Measurements from ENCODE around the gene NUP210L.

NUP210L gene

GRCh38 chr1:154154534-154155191, at the start of gene NUP210L:
Gene NUP210L (minus strand): TSS chr1:154155073.
- DNase-seq = no peak
- in situ Hi-C loops (cut with MboI; ENCODE audit: low pct_unique_long_range_greater_than_20kb, low sequenced_read_pairs) = no loop called here

GRCh38 chr1:154199563-154199879, 44.6 kb upstream of the NUP210L start:
- in situ Hi-C loops (cut with MboI; ENCODE audit: low pct_unique_long_range_greater_than_20kb, low sequenced_read_pairs) = no loop called here
- DNase-seq = no peak

- peak; percentile 77 for DNase-seq
- in situ Hi-C loops (cut with MboI; ENCODE audit: low pct_unique_long_range_greater_than_20kb, low sequenced_read_pairs) = no loop called here
Measured at GRCh38 chr1:154198756-154199562, 44.1 kb upstream of the NUP210L start.

- DNase-seq = no peak
- in situ Hi-C loops (cut with MboI; ENCODE audit: low pct_unique_long_range_greater_than_20kb, low sequenced_read_pairs) = no loop called here
Measured at GRCh38 chr1:154193821-154194220, 38.9 kb upstream of the NUP210L start.

GRCh38 chr1:154192476-154192875, 37.6 kb upstream of the NUP210L start:
- DNase-seq = no peak
- in situ Hi-C loops (cut with MboI; ENCODE audit: low pct_unique_long_range_greater_than_20kb, low sequenced_read_pairs) = no loop called here

- in situ Hi-C loops (cut with MboI; ENCODE audit: low pct_unique_long_range_greater_than_20kb, low sequenced_read_pairs) = no loop called here
- peak; percentile 77 for DNase-seq
Measured at GRCh38 chr1:154191990-154192461, 37.2 kb upstream of the NUP210L start, which contains the start of gene TPM3. Gene TPM3 (minus strand): TSS chr1:154192100. CDS start chr1:154192018, 82 bp downstream.

GRCh38 chr1:154190550-154190949, 35.7 kb upstream of the NUP210L start:
- DNase-seq = no peak
- in situ Hi-C loops (cut with MboI; ENCODE audit: low pct_unique_long_range_greater_than_20kb, low sequenced_read_pairs) = no loop called here

- in situ Hi-C loops (cut with MboI; ENCODE audit: low pct_unique_long_range_greater_than_20kb, low sequenced_read_pairs) = no loop called here
- no peak for DNase-seq
Measured at GRCh38 chr1:154186852-154187501, 32.1 kb upstream of the NUP210L start.

- in situ Hi-C loops (cut with MboI; ENCODE audit: low pct_unique_long_range_greater_than_20kb, low sequenced_read_pairs) = no loop called here
- DNase-seq = peak; percentile 89
Measured at GRCh38 chr1:154186177-154186576, 31.3 kb upstream of the NUP210L start.

GRCh38 chr1:154183046-154183915, 28.4 kb upstream of the NUP210L start:
- peak; percentile 98 for DNase-seq
- in situ Hi-C loops (cut with MboI; ENCODE audit: low pct_unique_long_range_greater_than_20kb, low sequenced_read_pairs) = no loop called here

GRCh38 chr1:154182344-154183045, 27.6 kb upstream of the NUP210L start:
- in situ Hi-C loops (cut with MboI; ENCODE audit: low pct_unique_long_range_greater_than_20kb, low sequenced_read_pairs) = no loop called here
- DNase-seq = peak; percentile 97

GRCh38 chr1:154181944-154182343, 27.1 kb upstream of the NUP210L start:
- DNase-seq = no peak
- in situ Hi-C loops (cut with MboI; ENCODE audit: low pct_unique_long_range_greater_than_20kb, low sequenced_read_pairs) = no loop called here

- in situ Hi-C loops (cut with MboI; ENCODE audit: low pct_unique_long_range_greater_than_20kb, low sequenced_read_pairs) = no loop called here
- DNase-seq = peak; percentile 81
Measured at GRCh38 chr1:154179946-154180687, 25.2 kb upstream of the NUP210L start.

- DNase-seq = no peak
- in situ Hi-C loops (cut with MboI; ENCODE audit: low pct_unique_long_range_greater_than_20kb, low sequenced_read_pairs) = no loop called here
Measured at GRCh38 chr1:154178911-154179811, 24.3 kb upstream of the NUP210L start.

- in situ Hi-C loops (cut with MboI; ENCODE audit: low pct_unique_long_range_greater_than_20kb, low sequenced_read_pairs) = no loop called here
- no peak for DNase-seq
Measured at GRCh38 chr1:154178013-154178412, 23.1 kb upstream of the NUP210L start.

GRCh38 chr1:154176337-154176736, 21.5 kb upstream of the NUP210L start:
- DNase-seq = peak; percentile 53
- in situ Hi-C loops (cut with MboI; ENCODE audit: low pct_unique_long_range_greater_than_20kb, low sequenced_read_pairs) = no loop called here

- in situ Hi-C loops (cut with MboI; ENCODE audit: low pct_unique_long_range_greater_than_20kb, low sequenced_read_pairs) = no loop called here
- DNase-seq = no peak
Measured at GRCh38 chr1:154174654-154175053, 19.8 kb upstream of the NUP210L start.
